Measurements from ENCODE around the gene SHBG. TPM values are rescaled to one million over a fixed set of nuclear protein-coding genes. Genes with fewer than 3 reads are reported as not detected.

Gene SHBG
- total and polyA plus RNA-seq, 10 of the 15 experiments (the other 5 are each of a cell fraction or from before 2014, with no cell fraction given), result not detected

DNA sequence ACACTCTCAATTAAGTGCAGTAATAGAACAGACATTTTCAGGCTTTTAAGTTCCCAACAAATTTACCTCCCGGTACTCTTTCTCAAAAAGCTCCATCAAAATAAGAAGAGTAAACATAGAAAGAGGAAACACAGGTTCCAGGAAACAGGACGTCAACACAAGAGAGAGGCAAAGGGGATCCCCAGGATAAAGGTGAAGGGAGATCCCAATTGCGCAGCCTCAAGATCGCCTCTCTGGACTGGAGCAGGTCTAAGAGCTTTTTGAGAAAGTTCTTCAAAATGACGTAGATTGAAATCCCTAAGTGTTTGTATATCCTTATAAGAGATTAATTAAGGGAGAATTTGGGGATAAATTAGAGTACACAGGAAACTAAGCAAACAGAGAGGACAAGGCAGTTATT lies 11.3 kb upstream of the SHBG start:
- no peak overlapping the region for H3K4me2 ChIP-seq (ENCODE audit: control insufficient read depth, insufficient read depth)
- no peaks in the 10 kb centered on the region for H3K9me3 ChIP-seq (replicated peaks; ENCODE audit: control insufficient read depth, insufficient read depth, low read length)
- ChIA-PET SMC1A (ENCODE audit: uncharacterized antibody, unreplicated experiment) (interaction anchor here (1.3 to 1.5 kb wide), 2 partner anchors 9 to 67 kb away, joined by 3 read pairs; partner anchors contain the start of gene SAT2), RAD21 (ENCODE audit: unreplicated experiment) (no interaction called here), CTCF (interaction anchor here (1.3 kb wide), 1 partner anchor 69 kb away, joined by 3 read pairs; the partner anchor contains the start of gene TP53), POLR2A (interaction anchor here (0.6 to 1.4 kb wide), 3 partner anchors 9 to 485 kb away, joined by 3 to 6 read pairs (median 4); partner anchors contain the start of gene SAT2)
- H3K9ac ChIP-seq (ENCODE audit: control insufficient read depth, insufficient read depth, low read length), result no peak overlapping the region
- TF ChIP-seq SMAD5 (IDR thresholded peaks at IDR 0.05; ENCODE audit: low read depth), result no peak
- FAIRE-seq (no peak), DNase-seq (ENCODE audit: low read depth, low spot score) (no peak), ATAC-seq (no peak)
- no peak overlapping the region for H3K27ac ChIP-seq (ENCODE audit: control insufficient read depth, insufficient read depth)
- H4K20me1 ChIP-seq (ENCODE audit: control insufficient read depth, insufficient read depth), result no peaks in the 10 kb centered on the region; the same call in 1 of the 2 replicates
- no peaks in the 10 kb centered on the region for H3K36me3 ChIP-seq (ENCODE audit: control insufficient read depth in 2 of 2, insufficient read depth in 2 of 2, low read length in 1 of 2)
- no TSS peak for BruUV-seq (replicated peaks)
- intact Hi-C loops (cut with micrococcal nuclease; ENCODE audit: unreplicated experiment) (loop anchor here (5.0 kb wide), 1 partner anchor 36 kb away; the partner anchor contains the start of gene MPDU1), in situ Hi-C loops (cut with MboI) (no loop called here)
- no peaks in the 10 kb centered on the region for H3K4me1 ChIP-seq (ENCODE audit: control insufficient read depth, insufficient read depth, low read length)
- H2AFZ ChIP-seq (ENCODE audit: control insufficient read depth, low read depth, low read length), result no peak overlapping the region
- 40% methylated on average over 5 of the region's 5 CpGs for WGBS (ENCODE audit: insufficient coverage, insufficient replicate concordance, low lambda C conversion rate, missing lambda C conversion rate)
- H3K4me3 ChIP-seq, result no peak overlapping the region
- H3K79me2 ChIP-seq (ENCODE audit: control insufficient read depth, insufficient read depth, low read length), result peaks cover 8% of the 10 kb centered on the region
- H3K27me3 ChIP-seq (replicated peaks in 1 of 2; ENCODE audit: control insufficient read depth in 2 of 2, insufficient read depth in 2 of 2, low read length in 1 of 2), result no peaks in the 10 kb centered on the region

DNA sequence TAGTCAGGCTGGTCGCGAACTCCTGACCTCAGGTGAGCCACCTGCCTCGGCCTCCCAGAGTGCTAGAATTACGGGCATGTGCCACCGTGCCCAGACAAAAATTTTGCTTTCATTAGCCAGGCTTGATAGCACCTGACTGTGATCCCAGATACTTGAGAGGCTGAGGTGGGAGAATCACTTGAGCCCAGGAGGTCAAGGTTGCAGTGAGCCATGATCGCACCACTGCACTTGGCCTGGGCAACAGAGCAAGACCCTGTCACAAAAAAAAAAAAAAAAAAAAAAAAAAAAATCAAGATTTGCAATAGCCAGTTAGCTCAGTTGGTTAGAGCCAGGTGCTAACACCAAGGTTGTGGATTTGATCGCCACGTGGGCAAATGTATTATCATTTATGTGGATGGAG lies 9.1 kb upstream of the SHBG start:
- DNase-seq (ENCODE audit: low read depth, low spot score) (no peak), ATAC-seq (no peak), FAIRE-seq (no peak)
- H3K36me3 ChIP-seq (ENCODE audit: control insufficient read depth in 2 of 2, insufficient read depth in 2 of 2, low read length in 1 of 2), result no peaks in the 10 kb centered on the region
- H3K79me2 ChIP-seq (ENCODE audit: control insufficient read depth, insufficient read depth, low read length), result no peaks in the 10 kb centered on the region
- H3K9me3 ChIP-seq (replicated peaks; ENCODE audit: control insufficient read depth, insufficient read depth, low read length), result no peaks in the 10 kb centered on the region
- intact Hi-C loops (cut with micrococcal nuclease; ENCODE audit: unreplicated experiment) (no loop called here), in situ Hi-C loops (cut with MboI) (no loop called here)
- TF ChIP-seq, protein P1, sequence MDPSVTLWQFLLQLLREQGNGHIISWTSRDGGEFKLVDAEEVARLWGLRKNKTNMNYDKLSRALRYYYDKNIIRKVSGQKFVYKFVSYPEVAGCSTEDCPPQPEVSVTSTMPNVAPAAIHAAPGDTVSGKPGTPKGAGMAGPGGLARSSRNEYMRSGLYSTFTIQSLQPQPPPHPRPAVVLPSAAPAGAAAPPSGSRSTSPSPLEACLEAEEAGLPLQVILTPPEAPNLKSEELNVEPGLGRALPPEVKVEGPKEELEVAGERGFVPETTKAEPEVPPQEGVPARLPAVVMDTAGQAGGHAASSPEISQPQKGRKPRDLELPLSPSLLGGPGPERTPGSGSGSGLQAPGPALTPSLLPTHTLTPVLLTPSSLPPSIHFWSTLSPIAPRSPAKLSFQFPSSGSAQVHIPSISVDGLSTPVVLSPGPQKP (IDR thresholded peaks at IDR 0.05; ENCODE audit: low read depth, low read length), result no peak
- H3K4me3 ChIP-seq, result no peak overlapping the region
- POLR2A ChIA-PET, result interaction anchor here (0.6 to 1.5 kb wide), 5 partner anchors 20 to 264 kb away, joined by 3 to 7 read pairs (median 3); partner anchors contain the start of gene TP53
- H3K27me3 ChIP-seq (replicated peaks in 1 of 2; ENCODE audit: control insufficient read depth in 2 of 2, insufficient read depth in 2 of 2, low read length in 1 of 2), result no peaks in the 10 kb centered on the region
- BruUV-seq (replicated peaks), result no TSS peak
- H3K9ac ChIP-seq (ENCODE audit: control insufficient read depth, insufficient read depth, low read length), result no peak overlapping the region
- no peaks in the 10 kb centered on the region for H4K20me1 ChIP-seq (ENCODE audit: control insufficient read depth, insufficient read depth)
- no peak overlapping the region for H3K4me2 ChIP-seq (ENCODE audit: control insufficient read depth, insufficient read depth)
- no peak overlapping the region for H3K27ac ChIP-seq (ENCODE audit: control insufficient read depth, insufficient read depth)
- SMC1A ChIA-PET (ENCODE audit: uncharacterized antibody, unreplicated experiment), result no interaction called here
- RAD21 ChIA-PET (ENCODE audit: unreplicated experiment), result no interaction called here
- H2AFZ ChIP-seq (ENCODE audit: control insufficient read depth, low read depth, low read length), result no peak overlapping the region
- CTCF ChIA-PET, result interaction anchor here (0.8 to 2.0 kb wide), 2 partner anchors 11 to 575 kb away, joined by 4 to 9 read pairs; no protein-coding TSS in a partner anchor
- H3K4me1 ChIP-seq (ENCODE audit: control insufficient read depth, insufficient read depth, low read length), result no peaks in the 10 kb centered on the region
- WGBS (ENCODE audit: insufficient coverage, insufficient replicate concordance, low lambda C conversion rate, missing lambda C conversion rate), result 84% methylated on average over 7 of the region's 8 CpGs
